Vagina (tissue), 2 donors: Measurements from ENCODE around the gene AP3D1. TPM values are rescaled to one million over a fixed set of nuclear protein-coding genes. Genes with fewer than 3 reads are reported as not detected.

Experiments
- DNase-seq, 2 donors: peaks; one replicate each; pipeline ENCODE4 v3.0.0-alpha.2; 2017; ENCODE audit errors: extremely low spot score in 2 of 2
- H3K27ac ChIP-seq: fragments of 200-600 bp; sonication (generic); one replicate; pipeline ENCODE4 v1.5.1; 2019
- H3K27me3 ChIP-seq: fragments of 200-600 bp; sonication (generic); one replicate; pipeline ENCODE4 v1.5.1; 2019
- H3K36me3 ChIP-seq, 2 donors: fragments of 200-600 bp; sonication (generic); one replicate each; pipeline ENCODE4 v1.5.1; 2017 to 2019
- H3K4me1 ChIP-seq: fragments of 200-600 bp; sonication (generic); one replicate; pipeline ENCODE4 v1.5.1; 2019
- H3K4me3 ChIP-seq, 2 donors: fragments of 200-600 bp; sonication (generic); 1 replicate in 1 of 2; 2 replicates in 1 of 2; pipeline ENCODE4 v1.5.1; 2016 to 2019
- H3K9me3 ChIP-seq: fragments of 200-600 bp; sonication (generic); one replicate; pipeline ENCODE4 v1.5.1; 2019
- POLR2A ChIP-seq, 2 donors: fragments of 450-650 bp; IDR thresholded peaks; one replicate each; pipeline ENCODE4 v1.6.1; 2017; ENCODE audit warnings: antibody characterized with exemption in 2 of 2, mild to moderate bottlenecking in 2 of 2, moderate library complexity in 2 of 2
- POLR2AphosphoS5 ChIP-seq, 2 donors: sonication (generic); formaldehyde crosslinking; IDR thresholded peaks; one replicate each; pipeline ENCODE4 v1.9.0; 2017; ENCODE audit warnings: antibody characterized with exemption in 2 of 2, mild to moderate bottlenecking in 2 of 2, low read depth in 1 of 2; ENCODE audit not compliant: insufficient read depth in 1 of 2
- intact Hi-C: fragments of 100-400 bp; cut with DNase I; formaldehyde crosslinking; loops from one replicate; pipeline ENCODE4 v1.15.1; 2023
- total RNA-seq: library from RNA; depleted of rRNA; stranded (reverse); fragments of >200 nt; gene quantifications from one replicate; pipeline ENCODE4 v1.2.3, GENCODE V29; 2016
- TF ChIP-seq, protein P1 (sequence below), 3 experiments: fragments of 450-650 bp in 2 of 3; fragments of 200-600 bp in 1 of 3; sonication (generic) in 1 of 3; IDR thresholded peaks; one replicate each; pipeline ENCODE4 v1.5.1; 2017 to 2019; ENCODE audit warnings: antibody characterized with exemption in 3 of 3, mild to moderate bottlenecking in 2 of 3, moderate library complexity in 2 of 3

Gene AP3D1
- total RNA-seq, 1 donor from 2014 or later: 62.9 TPM

DNA sequence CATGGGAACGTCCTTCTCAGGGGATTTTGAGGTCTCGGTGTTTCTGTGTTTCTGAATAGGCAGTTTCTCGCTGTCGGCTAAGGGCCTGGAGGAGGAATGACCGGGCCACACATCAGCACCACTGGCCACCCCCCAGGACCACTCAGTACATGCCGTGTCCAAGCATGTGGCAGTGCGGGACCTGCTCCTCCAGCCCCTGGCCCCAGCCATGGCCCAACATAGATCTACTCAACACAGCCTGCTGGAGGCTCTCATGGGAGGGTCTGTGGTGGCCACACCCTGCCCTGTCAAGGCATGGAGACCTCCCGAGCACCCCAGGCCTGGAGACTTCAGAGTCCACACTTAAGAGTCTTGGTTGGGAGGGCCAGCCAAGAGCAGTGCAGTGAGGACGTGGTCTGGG lies 37.1 kb downstream of the AP3D1 start:
- Histone ChIP-seq H3K4me3 (no peak overlapping the region), H3K27ac (no peak overlapping the region), H3K9me3 (no peaks in the 10 kb centered on the region), H3K4me1 (no peaks in the 10 kb centered on the region), H3K27me3 (no peaks in the 10 kb centered on the region), H3K36me3 (peaks cover 5 to 100% of the 10 kb centered on the region in 2 donors)
- intact Hi-C loops: no loop called here
- TF ChIP-seq POLR2A (IDR thresholded peaks at IDR 0.05) (no peak), POLR2AphosphoS5 (IDR thresholded peaks at IDR 0.05; ENCODE audit: insufficient read depth in 1 of 2, low read depth in 1 of 2) (no peak)
- TF ChIP-seq, protein P1, sequence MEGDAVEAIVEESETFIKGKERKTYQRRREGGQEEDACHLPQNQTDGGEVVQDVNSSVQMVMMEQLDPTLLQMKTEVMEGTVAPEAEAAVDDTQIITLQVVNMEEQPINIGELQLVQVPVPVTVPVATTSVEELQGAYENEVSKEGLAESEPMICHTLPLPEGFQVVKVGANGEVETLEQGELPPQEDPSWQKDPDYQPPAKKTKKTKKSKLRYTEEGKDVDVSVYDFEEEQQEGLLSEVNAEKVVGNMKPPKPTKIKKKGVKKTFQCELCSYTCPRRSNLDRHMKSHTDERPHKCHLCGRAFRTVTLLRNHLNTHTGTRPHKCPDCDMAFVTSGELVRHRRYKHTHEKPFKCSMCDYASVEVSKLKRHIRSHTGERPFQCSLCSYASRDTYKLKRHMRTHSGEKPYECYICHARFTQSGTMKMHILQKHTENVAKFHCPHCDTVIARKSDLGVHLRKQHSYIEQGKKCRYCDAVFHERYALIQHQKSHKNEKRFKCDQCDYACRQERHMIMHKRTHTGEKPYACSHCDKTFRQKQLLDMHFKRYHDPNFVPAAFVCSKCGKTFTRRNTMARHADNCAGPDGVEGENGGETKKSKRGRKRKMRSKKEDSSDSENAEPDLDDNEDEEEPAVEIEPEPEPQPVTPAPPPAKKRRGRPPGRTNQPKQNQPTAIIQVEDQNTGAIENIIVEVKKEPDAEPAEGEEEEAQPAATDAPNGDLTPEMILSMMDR (IDR thresholded peaks at IDR 0.05): no peak
- DNase-seq: no peak

DNA sequence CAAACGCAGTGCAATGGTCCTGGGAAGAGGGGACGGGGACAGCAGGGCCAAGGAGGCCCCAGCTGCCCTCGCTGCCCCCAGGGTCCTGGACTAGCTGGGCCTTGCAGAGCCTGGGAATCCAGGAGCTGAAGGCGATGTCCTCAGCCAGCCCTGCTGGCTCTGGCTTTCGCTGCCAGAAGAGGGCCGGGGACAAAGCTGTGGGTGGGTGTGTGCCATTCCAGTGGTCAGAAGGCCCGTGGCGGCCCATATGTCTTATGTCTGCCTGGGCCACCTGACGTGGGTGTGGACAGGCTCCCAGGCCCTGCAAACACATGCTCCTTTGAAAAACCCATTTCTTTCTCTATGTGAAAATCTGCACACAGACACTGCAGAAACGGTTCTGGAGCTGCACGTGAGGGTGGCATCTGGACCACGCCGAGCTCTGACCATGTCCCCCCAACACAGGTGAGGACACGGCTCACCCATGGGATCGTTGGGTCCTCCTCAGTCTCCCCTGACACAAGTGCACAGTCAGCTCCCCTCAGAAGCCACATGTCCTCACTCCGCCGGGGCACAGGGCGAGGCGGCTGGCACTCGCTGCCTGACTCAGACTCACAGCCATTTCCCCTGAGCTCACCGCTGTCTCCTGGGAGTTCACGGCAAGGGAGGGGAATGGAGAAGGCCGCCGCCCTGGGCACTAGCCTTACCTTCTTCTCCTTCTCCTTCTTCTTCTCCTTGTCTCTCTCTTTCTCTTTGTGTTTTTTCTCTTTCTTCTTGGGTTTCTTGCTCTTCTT lies 37.7 kb downstream of the AP3D1 start:
- peaks cover 5 to 100% of the 10 kb centered on the region in 2 donors for H3K36me3 ChIP-seq

DNA sequence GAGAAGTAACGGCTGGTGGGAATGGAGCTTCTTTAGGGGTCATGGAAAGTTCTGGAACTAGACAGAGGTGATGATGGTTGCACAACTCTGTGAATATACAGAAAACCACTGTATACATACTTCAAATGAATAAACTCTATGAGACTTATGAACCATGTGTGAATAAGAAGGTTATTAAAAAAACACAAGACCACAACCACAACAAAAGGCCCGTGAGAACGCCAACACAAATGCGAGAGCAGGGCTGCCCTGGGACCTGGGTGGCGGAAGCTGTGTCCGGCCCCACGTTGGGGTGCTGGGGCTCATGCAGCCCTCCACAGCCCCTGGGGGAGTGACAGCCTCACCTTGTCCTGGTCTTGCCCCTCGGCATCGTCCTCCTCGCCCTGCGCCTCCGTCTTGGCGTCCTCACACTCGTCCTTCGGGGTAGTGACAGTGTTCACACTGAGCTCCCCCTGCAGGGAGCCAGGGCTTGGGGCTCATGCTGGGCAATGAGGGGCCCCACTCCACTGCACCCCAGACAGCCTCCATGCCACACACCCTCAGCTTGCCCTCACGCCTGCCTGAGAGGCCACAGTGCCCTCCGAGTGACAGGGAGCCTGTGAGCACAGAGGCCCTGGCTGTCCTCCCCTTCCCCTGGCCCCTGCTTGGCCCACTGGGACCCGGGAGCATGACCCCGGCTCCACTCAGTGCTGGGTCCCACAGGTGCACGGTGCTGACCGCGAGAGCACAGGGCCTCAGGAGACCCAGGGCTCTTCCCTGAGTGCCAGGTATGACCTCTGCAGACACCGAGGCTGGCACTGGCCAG lies 38.6 kb downstream of the AP3D1 start:
- Histone ChIP-seq H3K4me3 (no peak overlapping the region), H3K36me3 (peaks cover 5 to 97% of the 10 kb centered on the region in 2 donors), H3K27ac (no peak overlapping the region), H3K27me3 (no peaks in the 10 kb centered on the region), H3K4me1 (no peaks in the 10 kb centered on the region), H3K9me3 (no peaks in the 10 kb centered on the region)
- intact Hi-C loops: no loop called here
- TF ChIP-seq POLR2AphosphoS5 (IDR thresholded peaks at IDR 0.05; ENCODE audit: insufficient read depth in 1 of 2, low read depth in 1 of 2) (no peak), POLR2A (IDR thresholded peaks at IDR 0.05) (no peak)
- TF ChIP-seq, protein P1 (IDR thresholded peaks at IDR 0.05): no peak
- DNase-seq: no peak

More for the DNA sequence above, 37.7 kb downstream of the AP3D1 start:
- H3K27ac ChIP-seq: no peak overlapping the region
- H3K9me3 ChIP-seq: no peaks in the 10 kb centered on the region
- no peak overlapping the region for H3K4me3 ChIP-seq
- H3K4me1 ChIP-seq: no peaks in the 10 kb centered on the region
- TF ChIP-seq POLR2AphosphoS5 (IDR thresholded peaks at IDR 0.05; ENCODE audit: insufficient read depth in 1 of 2, low read depth in 1 of 2) (no peak), POLR2A (IDR thresholded peaks at IDR 0.05) (no peak)
- TF ChIP-seq, protein P1 (IDR thresholded peaks at IDR 0.05): no peak
- DNase-seq: no peak
- no peaks in the 10 kb centered on the region for H3K27me3 ChIP-seq
- intact Hi-C loops: no loop called here

DNA sequence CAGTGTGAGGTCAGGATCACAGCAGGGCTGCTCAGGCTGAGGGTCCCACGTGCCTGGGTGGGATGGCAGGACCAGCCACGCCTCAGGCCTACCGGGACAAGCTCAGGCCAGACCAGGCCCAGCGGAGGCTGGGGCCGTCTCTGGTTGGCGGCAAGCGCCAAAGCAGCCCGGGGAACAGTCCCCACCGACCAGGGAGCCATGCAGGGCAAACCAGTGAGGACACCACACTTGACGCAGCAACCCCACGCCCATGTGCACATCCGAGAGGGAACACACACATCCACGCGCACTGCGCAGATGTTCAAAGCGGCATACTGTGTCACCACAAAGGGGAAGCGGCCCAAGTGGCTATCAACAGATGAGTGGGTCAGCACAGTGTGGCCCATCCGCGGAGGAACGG lies 39.5 kb downstream of the AP3D1 start:
- no peak for DNase-seq
- Histone ChIP-seq H3K27ac (no peak overlapping the region), H3K36me3 (peaks cover 5 to 89% of the 10 kb centered on the region in 2 donors), H3K4me3 (no peak overlapping the region), H3K9me3 (no peaks in the 10 kb centered on the region), H3K27me3 (no peaks in the 10 kb centered on the region), H3K4me1 (no peaks in the 10 kb centered on the region)
- no peak for TF ChIP-seq POLR2AphosphoS5 (IDR thresholded peaks at IDR 0.05; ENCODE audit: insufficient read depth in 1 of 2, low read depth in 1 of 2)
- TF ChIP-seq POLR2A (IDR thresholded peaks at IDR 0.05): no peak
- TF ChIP-seq, protein P1 (IDR thresholded peaks at IDR 0.05): no peak
- intact Hi-C loops: no loop called here
